Effector CD4-positive, alpha-beta T cell (primary cell): ENCODE results near the gene RUNX1.
"Not testable (repeated sequence)": the region's sequence is repeated elsewhere in the genome, so short reads cannot be mapped to it uniquely, and the experiment has no call there.

Source experiments
- DNase-seq: peaks from one replicate; pipeline ENCODE4 v3.0.0-alpha.2; 2020

RUNX1 gene

GRCh38 chr21:35014302-35015041 is 34.6 kb downstream of the RUNX1 start:
- DNase-seq = no peak

DNA sequence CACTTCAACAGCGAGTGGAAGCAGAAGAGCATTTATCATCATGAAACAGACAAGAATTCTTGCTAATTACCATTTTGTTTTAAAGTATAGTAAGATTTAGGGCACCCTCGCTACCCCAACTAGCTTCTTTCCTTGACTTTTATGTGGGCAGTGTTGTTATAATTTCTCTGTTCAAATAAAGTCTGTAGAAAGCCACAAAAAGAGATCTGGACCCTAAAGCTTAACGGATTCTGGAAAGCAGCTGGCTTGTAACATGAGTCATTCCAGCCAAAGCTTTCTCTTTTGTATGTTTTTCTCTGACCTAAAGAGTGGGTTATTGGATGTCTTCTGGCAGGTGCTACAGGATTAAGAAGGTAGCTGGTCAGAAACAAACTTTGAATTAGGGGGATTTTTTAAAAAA is 37.4 kb downstream of the RUNX1 start:
- no peak for DNase-seq

- no peak for DNase-seq
Measured at GRCh38 chr21:35010447-35010846, 38.7 kb downstream of the RUNX1 start.

- DNase-seq = no peak
Measured at GRCh38 chr21:35007348-35007747, 41.8 kb downstream of the RUNX1 start.

GRCh38 chr21:35006771-35007170 is 42.3 kb downstream of the RUNX1 start:
- DNase-seq = no peak

GRCh38 chr21:35006248-35006647 is 42.9 kb downstream of the RUNX1 start:
- DNase-seq = no peak

DNA sequence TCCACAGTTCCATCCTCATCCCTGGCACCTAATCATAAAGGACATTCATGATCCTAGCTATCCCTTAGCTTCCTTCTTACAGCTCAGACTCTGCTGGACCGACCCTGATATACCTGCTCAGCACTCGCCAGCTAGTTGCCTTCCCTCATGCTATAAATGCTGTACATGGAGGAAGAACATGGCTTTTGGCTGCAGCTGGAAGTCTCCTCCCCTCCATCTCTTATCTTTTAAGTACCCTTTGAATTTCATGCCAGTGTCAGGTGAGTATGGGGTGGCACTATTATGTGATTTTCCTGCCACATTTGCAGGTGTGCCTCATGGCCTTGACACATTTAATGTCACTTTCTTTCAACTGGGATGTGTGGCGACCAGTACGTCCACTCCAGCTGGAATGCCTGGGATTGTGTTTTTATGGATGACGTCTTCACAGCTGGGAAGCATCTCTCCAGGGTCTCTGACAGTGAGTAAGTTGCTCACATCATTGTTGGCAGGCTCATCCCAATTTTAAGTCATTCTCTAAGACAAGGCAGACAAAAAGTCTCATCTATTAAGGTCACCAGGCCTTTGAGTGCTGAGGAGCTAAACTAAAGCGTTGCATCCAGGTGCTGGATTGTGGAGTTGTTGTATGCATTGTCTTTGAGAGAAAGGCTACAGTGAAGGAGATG is 43.4 kb downstream of the RUNX1 start:
- no peak for DNase-seq

- no peak for DNase-seq
Measured at GRCh38 chr21:35005077-35005476, 44.0 kb downstream of the RUNX1 start.

DNA sequence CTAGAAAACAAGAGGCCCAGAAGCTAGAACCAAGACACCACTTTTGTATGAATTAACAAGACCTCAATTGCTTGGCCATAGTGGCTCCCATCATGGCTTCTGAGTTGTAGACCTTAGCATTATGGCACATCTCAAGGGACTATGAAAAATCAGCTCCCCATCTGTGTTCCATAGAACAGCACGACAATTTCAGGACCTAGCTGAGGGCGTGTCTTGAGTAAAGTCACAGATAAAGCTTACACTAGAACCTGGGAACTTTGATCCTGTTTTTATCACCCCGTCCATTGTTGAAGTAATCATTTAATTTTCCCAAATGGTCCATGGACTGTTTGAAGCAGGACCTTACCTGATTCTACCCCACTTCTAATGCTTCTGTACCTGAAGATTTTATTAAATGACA is 44.8 kb downstream of the RUNX1 start:
- no peak for DNase-seq

GRCh38 chr21:35002879-35003722 is 46.0 kb downstream of the RUNX1 start:
- no peak for DNase-seq

DNA sequence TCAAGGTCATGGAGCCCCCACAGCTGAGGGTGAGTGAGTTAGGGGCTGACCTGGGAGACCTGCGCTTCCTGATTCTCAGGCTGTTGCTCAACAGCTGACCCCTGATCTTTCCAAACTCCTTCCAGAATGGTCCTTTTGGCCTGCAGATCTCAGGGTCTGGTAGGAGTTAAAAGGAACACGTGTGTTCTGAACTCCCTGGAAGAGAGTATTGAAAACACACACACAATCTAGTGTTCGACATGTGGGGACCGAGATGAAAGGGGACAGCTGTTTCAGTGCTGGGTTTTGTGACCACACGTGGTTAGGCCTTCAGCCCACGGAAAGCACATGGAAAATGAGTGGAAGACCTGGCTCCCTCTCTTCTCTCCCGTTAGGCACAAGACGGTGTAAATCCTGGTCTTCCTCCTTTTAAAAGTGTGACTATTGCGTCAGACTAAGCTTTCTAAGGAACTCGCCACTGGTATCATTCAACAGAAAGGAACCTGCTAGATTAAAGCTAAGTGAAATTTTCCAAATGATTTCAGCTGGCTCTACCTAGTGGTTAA is 49.6 kb downstream of the RUNX1 start:
- DNase-seq = no peak

DNA sequence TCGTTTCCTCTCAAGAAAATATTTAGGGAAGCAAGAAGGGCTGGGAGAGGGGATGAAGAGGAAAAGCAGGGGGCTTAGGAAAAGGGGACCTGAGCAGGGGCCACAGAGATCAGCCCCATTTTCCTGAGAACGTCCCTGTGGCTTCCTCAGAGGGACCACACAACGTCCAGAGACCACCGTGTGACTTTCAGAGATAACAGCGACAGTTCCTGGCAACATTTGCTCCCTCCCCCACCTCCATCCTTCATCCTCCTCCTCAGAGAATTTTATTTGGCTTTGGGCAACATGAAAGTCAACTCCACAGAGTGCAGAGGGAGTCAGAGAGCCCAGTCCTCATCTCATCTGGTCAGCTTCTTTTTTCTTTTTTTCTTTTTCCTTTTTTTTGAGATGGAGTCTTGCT is 50.9 kb downstream of the RUNX1 start:
- no peak for DNase-seq

- DNase-seq = no peak
Measured at GRCh38 chr21:34997294-34997693, 51.8 kb downstream of the RUNX1 start.

- DNase-seq = no peak
Measured at GRCh38 chr21:34996304-34997101, 52.6 kb downstream of the RUNX1 start.

DNA sequence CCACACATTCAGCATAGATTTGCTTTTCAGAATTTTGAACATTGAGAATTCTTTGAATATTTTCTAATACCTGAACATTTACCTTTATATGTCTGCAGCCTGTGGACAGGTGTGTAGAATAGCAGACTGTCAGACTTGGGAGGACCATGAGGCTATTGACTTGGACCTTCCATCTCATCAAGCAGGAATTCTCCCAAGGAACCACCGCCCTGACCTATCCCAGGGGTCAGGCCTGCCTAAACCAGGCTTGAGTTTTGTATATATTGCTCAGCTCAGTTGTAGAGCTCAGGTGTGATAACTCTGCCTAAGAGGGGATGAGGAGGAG is 53.2 kb downstream of the RUNX1 start:
- DNase-seq = no peak

GRCh38 chr21:34994766-34995631 is 54.1 kb downstream of the RUNX1 start:
- DNase-seq = no peak

- DNase-seq = not testable (repeated sequence)
Measured at GRCh38 chr21:34993521-34993921, 55.6 kb downstream of the RUNX1 start.

DNA sequence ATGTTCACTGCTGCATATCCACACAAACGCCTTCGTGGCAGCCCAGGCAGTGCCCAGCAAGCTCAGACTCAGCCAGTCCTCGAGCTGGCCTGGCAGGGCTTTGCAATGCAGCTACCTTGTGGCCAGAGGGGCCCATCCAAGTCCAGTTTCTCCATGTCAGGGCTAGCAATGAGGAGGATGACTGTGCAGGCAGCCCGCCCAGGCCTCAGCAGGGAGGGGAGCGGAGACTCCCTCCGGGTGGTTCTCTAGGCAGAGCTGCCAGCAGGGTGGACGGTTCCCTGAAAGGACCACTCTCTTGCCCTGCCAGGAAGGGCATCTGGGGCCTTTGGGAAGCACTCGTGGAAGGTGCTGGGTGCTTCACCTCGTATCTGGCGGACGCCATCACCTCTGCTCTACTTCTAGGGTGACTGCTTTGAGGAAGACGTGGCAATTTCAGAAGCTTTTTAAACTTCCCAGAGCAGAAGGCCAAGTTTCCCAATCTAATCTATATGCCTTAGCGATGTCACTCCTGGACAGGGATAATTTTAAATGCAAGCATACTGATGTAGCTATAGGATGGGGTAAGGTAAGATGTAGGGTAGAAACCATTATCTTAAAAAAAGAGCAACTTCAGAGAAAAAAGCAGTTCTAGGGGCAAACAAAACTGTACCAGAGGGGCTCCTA is 56.2 kb downstream of the RUNX1 start:
- no peak for DNase-seq

GRCh38 chr21:34992180-34992579 is 56.9 kb downstream of the RUNX1 start:
- DNase-seq = no peak

DNA sequence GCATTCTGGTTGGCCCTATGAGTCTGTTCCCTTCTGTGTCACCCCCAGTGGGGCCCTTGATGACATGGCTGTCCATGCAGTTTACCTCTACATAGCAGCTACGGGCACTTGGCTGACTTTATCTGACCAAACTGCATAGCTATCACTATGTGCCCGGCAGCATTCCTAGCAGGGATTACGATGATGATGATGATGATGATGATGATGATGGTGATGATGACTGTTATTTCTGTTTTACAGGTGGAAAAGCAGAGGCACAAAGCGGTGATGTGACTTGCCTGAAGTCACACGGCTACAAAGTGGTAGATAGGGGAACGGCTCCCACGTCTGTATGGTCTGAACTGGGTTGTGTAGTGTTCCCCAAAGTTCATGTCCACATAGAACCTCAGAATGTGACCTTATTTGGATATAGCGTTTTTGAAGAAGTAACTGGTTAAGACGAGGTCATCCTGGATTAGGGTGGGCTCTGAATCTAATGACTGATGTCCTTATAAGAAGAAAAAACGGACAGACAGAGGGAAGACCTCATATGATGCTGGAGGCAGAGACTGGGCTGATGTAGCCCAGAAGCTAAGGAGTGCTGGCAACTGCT is 57.6 kb downstream of the RUNX1 start:
- DNase-seq = no peak

- DNase-seq = no peak
Measured at GRCh38 chr21:34990842-34991241, 58.3 kb downstream of the RUNX1 start.
